Measurements from ENCODE around the gene NDUFAF7.
"Not testable (repeated sequence)": the region's sequence is repeated elsewhere in the genome, so short reads cannot be mapped to it uniquely, and the experiment has no call there.

NDUFAF7 gene

GRCh38 chr2:37282746-37283145 is 51.3 kb downstream of the NDUFAF7 start:
- DNase-seq (ENCODE audit: low read depth, low spot score): no peak

- DNase-seq (ENCODE audit: low read depth, low spot score): no peak
These were observed 51.7 kb downstream of the NDUFAF7 start for GRCh38 chr2:37283207-37283606.

- DNase-seq (ENCODE audit: low read depth, low spot score): no peak
These were observed 52.9 kb downstream of the NDUFAF7 start for GRCh38 chr2:37284381-37284780.

- no peak for DNase-seq (ENCODE audit: low read depth, low spot score)
These were observed 56.5 kb downstream of the NDUFAF7 start for GRCh38 chr2:37287966-37288365.

GRCh38 chr2:37291680-37292079 is 60.2 kb downstream of the NDUFAF7 start:
- no peak for DNase-seq (ENCODE audit: low read depth, low spot score)

- not testable (repeated sequence) for DNase-seq (ENCODE audit: low read depth, low spot score)
These were observed 63.4 kb downstream of the NDUFAF7 start for GRCh38 chr2:37294858-37295257.

- no peak for DNase-seq (ENCODE audit: low read depth, low spot score)
These were observed 64.1 kb downstream of the NDUFAF7 start for GRCh38 chr2:37295469-37296073.

GRCh38 chr2:37297632-37298031 is 66.2 kb downstream of the NDUFAF7 start:
- DNase-seq (ENCODE audit: low read depth, low spot score): no peak
